GM18867 (cell line): ENCODE data around the gene GRIN3B.

Experiments used
- ATAC-seq: cut with Tn5 transposase; IDR thresholded peaks from one replicate; pipeline ENCODE4 v1.9.1; 2021; ENCODE audit warnings: mild to moderate bottlenecking, moderate library complexity; ENCODE audit not compliant: unreplicated experiment

Gene GRIN3B

GRCh38 chr19:1004803-1005664 is 4.8 kb downstream of the GRIN3B start:
- no peak for ATAC-seq

DNA sequence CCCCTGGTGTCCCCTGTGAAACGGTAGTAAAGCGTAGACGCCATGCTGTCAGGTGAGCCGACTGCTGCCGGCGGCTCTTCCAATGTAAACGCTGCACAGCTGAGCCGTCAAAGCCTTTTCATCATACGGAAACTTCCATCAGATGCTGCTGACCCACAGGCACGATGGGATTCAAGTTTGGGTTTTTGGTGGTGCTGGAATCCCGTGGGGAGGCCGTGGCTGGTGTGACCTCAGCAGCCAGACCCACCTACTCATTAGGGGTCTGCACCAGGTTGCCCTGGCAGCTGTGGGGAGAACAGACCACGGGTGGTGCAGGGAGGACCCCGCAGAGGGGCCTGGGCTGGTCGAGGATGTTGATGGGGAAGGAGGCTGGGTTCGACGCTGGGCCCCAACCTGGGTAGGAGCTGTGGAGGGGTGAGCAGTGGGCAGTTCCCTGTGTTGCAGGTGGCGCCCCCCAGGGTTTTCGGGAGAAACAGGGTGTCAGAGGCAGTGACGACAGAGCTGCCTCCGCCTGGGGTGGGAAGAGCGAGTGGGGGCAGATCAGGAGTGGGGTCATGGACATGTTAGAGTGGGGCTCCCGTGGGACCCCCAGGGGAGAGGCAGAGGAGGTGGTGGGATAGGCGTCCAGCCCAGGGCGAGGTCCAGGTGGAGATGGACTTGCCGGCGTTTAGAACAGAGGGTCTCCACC is 6.6 kb downstream of the GRIN3B start:
- ATAC-seq = no peak

GRCh38 chr19:1007399-1008251 is 7.4 kb downstream of the GRIN3B start:
- ATAC-seq = no peak

- ATAC-seq = no peak
Observed at GRCh38 chr19:1008268-1009040, 8.2 kb downstream of the GRIN3B start.

DNA sequence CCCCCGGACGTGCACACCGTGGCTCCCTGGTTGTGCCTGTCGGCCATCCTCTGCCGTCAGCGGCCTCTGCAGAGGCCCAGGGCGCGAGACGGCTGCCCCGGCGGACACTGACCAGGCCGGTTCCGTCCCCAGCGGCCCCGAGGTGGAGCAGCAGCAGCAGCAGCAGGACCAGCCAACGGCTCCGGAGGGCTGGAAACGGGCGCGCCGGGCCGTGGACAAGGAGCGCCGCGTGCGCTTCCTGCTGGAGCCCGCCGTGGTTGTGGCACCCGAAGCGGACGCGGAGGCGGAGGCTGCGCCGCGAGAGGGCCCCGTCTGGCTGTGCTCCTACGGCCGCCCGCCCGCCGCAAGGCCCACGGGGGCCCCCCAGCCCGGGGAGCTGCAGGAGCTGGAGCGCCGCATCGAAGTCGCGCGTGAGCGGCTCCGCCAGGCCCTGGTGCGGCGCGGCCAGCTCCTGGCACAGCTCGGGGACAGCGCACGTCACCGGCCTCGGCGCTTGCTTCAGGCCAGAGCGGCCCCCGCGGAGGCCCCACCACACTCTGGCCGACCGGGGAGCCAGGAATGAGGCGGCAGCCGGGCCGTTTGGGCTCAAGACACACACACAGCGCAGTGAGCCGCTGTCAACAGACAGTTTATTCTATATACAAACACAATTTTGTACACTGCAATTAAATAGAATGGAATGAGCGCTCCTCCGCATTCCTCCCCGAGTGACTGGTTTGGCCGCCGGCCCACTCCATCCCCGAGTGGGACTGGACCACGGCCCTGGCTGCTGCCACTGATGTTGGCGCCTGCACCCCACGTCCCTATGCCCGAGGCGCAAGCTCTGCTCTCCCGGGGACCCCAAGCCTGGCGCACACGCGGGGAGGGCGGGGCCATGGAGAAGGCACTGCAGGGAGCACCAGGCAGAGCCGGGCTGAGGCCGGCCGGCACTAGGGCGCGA is 9.1 kb downstream of the GRIN3B start:
- ATAC-seq = no peak

- ATAC-seq = no peak
Observed at GRCh38 chr19:1009981-1010538, 9.8 kb downstream of the GRIN3B start.

DNA sequence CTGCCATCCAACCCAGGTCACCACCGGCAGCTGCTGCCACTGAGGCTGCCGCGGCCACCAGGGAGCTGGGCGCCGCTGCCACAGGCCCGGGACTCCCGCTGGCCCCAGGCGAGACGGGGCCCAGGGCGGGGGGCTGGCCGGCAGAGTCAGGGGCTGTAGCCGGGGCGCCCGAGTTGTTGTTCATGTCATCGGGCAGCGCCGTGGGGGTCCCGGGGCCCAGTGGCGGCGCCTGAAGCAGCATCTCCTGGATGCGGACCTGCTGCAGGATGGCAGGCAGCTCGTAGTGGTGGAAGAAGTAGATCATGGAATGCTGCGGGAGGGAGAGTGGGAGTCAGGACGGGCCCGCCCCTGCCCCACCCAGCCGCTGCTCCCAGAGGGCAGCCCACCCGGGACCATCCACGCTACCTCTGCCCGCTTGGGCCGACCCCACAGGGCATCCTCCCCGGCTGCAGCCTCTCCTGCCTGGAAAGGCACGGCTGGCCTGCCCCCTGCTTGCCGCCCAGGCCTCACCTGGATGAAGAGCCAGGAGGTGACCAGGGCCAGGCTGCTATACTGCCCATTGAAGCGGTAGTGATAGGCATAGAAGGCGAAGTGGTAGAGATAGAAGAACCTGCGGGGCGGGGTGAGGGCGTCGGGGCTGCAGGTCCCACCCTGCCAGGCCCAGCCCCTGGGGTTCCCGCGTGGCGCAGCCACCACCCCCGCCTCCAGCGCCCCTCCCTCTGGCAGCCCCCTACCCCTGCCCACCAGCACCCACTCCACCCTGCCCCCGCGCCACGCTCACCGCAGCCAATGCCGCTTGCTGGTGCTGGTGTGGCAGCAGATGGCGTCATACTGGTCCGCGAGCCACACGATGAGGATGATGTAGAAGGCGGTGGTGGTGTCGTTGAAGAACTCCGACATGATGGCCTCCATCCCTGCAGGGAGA is 10.6 kb downstream of the GRIN3B start:
- ATAC-seq = no peak

DNA sequence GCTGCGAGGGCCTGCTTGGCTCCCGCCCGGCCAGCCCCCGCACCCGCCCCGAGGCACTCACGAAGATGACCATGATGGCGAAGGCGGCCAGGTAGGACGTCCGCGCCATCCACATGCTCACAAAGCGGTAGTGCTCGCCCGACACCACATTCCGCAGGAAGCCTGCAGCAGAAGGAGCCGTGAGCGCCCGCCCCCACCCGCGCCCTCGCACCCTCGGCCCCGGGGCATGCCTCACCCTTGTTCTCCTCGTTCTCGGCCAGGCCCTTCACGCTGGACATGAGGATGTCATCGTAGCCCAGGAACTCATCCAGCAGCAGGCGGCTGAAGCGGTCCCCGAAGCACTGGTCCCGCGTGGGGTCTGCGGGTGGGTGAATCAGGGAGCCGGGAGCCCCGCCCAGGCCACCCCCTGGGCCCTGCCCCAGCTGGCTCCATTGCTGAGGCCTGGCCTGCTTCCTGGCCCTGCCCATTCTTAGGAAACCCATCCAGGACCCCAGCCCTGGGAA is 11.7 kb downstream of the GRIN3B start:
- no peak for ATAC-seq

DNA sequence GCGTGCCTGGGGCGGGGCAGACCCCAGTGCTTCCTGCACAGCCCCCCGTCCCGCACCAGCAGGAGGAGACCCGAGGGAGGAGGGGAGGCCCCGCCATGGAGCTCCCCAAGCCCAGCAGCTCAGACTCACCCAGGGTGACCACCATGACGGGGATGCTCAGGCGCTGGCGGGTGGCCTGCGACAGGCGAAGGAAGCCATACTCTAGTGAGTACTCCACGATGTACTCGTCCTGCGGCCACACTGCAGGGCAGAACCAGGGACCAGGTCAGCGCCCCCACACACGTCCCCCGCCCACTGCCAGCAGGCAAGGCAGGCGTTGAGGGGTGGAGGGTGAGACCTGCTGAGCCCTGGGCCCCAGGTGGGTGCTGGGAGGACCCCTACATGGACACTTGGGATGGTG is 12.1 kb downstream of the GRIN3B start:
- ATAC-seq = no peak

GRCh38 chr19:1013218-1013617 is 13.0 kb downstream of the GRIN3B start:
- ATAC-seq = no peak

DNA sequence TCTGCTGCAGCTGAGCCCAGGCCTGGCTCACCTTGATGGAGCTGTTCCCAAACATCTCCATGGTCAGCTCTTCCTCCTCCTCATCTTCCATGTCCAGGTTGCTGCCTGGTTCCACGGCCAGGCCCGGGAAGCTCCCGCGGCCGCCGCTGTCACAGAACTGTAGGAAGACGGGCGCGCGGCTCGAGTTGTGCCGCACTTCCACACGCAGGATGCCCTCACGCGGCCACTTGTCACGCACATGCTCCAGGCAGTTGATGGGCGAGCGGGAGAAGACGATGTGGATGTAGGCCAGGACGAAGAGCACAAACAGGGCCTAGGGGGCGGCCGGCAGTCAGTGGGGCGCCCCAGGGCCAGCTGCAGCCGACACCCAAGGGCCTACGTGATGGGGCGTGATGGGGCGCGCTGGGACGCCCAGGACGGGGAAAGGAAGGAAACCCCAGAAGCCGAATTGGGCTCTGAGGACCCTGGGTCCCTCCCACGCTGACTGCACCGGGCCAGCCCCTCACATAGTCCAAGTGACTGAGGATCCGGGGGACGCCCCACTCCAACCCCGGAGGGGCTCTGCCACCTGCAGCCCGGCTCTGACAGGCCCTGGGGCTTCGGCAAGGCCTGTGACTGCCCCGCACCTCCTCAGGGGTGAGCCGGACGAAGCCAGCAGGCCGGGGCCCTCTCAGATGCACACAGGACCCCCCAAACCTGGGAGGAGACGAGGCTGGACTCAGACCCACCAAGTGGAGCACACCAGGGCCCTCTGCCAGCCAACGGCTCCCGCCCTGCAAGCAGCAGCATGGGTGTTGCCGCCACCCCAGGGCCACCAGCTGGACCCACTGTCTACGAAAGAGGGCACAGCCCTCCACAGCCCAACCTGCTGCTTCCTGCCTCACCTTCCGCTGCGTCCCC is 14.2 kb downstream of the GRIN3B start:
- no peak for ATAC-seq

GRCh38 chr19:1015061-1015781 is 15.0 kb downstream of the GRIN3B start:
- no peak for ATAC-seq

GRCh38 chr19:1015782-1016646 is 15.8 kb downstream of the GRIN3B start:
- no peak for ATAC-seq

GRCh38 chr19:1016647-1017114 is 16.5 kb downstream of the GRIN3B start:
- no peak for ATAC-seq
